ENCODE measurements around the gene THSD1. TPM values are rescaled to one million over a fixed set of nuclear protein-coding genes. Genes with fewer than 3 reads are reported as not detected.
"Not testable (repeated sequence)": the region's sequence is repeated elsewhere in the genome, so short reads cannot be mapped to it uniquely, and the experiment has no call there.

Gene THSD1
- polyA plus RNA-seq, 3 donors, result 7.5 to 8.0 (median 7.8) TPM

DNA sequence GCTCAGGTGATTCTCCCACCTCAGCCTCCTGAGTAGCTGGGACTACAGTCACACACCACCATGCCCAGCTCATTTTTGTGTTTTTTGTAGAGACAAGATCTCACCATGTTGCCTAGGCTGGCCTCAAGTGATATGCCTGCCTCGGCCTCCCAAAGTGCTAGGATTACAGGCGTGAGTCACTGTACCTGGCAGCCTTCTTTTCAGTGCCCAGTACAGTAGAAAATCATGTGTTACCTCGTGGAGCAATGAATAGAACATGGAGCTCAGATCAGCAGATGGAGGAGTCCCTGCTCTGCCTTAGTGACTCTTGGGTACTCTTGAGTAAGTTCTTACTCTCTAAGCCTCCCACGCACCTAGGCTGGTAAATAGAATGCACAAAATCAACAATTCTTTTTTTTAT lies 44.7 kb downstream of the THSD1 start:
- no peak for DNase-seq (ENCODE audit: low read depth in 3 of 3, low spot score in 2 of 3)

DNA sequence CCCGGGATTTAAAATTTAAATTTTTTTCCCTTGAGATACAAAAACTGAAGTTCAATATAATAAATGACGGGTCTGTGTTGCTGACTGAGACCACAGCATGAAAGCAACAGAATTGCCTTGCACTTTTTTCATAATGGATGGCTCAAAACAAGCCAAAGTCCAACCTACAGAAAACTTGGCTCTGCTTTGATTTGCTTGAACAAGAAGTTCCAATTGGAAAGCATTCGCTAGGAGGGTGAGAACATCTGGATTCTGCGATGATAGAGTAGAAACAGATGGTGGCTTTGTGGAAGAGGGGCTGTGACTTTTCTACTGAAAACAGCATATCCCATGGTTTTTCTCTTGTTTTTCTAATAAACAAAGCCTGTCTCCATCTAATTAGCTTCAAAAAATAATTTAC lies 46.4 kb downstream of the THSD1 start:
- peak in 2 of 3 donors; percentile 51 to 61 for DNase-seq (ENCODE audit: low read depth in 3 of 3, low spot score in 2 of 3)

DNA sequence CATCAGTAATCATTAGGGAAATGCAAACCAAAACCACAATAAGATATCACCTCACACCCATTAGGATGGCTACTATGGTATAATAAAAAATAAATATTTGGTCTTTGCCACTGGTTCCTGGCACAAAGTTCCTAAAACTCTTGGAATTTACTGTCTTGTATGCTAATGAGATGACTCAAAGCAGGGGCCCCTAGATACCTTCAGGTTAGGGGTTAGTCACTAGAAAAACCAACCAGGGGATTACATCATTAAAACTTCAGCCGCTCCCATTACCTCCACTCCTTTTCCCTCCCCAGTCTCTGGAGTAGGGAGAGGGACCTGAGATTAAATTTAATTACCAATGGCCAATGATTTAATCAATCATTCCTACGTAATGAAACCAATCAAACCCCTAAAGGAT lies 49.6 kb downstream of the THSD1 start:
- no peak for DNase-seq (ENCODE audit: low read depth in 3 of 3, low spot score in 2 of 3)

DNA sequence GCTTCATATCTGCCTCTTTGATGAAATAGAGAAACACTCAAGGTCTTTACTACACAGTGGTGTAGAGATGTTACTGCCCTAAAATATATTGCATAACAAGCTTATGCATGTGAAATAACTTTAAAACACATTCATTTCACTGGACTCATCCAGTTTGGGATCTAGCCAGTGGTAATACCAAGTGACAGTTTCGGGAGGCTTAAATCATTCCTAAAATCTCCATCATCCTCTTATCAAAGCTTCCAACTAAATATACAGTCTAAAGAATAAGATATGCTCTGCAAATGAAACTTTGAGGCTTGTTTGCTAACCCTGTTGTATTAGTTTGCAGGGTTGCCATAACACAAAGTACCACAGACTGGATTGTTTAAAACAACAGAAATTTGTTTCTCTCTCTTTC lies 52.8 kb downstream of the THSD1 start:
- DNase-seq (ENCODE audit: low read depth in 3 of 3, low spot score in 2 of 3), result no peak

DNA sequence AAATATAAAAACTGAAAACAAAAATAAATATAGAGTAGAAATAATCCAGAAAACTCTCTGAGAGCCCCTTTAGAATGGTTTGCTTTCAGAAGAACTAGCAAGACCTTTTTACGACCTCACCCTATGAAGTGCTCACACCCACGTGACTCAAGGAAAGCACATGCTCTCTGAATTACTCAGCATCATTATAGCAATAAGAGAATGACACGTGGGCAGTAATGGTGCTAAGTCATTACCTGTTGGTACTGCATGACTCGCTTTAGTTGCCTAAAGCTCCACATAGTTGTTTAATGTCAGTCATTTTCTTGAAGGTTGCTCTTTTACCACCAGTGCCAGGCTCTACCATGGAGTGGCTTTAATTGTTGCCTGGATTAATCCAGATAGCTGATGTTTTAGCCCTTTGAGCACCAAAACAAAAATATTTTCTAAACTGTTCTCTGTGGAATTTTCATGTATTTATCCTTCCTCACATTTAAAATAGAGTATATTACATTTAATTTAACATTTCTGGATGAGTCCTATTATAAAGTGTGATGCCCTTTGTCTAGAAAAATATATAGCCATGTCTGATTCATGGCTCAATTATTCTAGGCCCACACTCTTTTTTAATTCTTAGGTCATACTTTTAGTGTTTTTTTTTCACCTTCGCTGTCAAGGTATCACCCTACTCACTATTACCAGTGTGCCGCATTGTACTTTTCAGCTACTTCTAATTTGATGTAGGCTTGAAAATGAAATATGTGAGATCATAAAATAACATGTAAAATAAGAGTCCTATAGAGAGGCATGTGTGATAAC lies 56.8 kb downstream of the THSD1 start:
- no peak for DNase-seq (ENCODE audit: low read depth in 3 of 3, low spot score in 2 of 3)

DNA sequence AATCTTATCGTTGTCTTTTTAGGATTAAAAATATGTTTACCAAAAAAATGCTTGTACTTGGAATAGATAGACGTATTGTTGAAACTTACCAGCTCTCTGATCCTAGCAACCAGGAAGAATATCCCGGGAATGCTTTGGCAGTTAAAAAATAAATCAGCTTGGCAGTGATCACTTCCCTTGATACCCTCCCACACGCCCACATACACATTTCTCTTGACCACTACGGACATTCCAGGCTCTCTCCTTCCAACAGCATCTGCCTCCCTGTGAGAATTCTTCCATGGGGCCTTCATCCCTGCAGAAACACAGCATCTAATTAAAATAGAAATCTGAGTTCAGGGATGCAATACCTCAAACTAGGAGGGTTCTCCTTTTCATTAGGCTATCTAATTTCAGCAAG lies 57.9 kb downstream of the THSD1 start:
- DNase-seq (ENCODE audit: low read depth in 3 of 3, low spot score in 2 of 3), result no peak

DNA sequence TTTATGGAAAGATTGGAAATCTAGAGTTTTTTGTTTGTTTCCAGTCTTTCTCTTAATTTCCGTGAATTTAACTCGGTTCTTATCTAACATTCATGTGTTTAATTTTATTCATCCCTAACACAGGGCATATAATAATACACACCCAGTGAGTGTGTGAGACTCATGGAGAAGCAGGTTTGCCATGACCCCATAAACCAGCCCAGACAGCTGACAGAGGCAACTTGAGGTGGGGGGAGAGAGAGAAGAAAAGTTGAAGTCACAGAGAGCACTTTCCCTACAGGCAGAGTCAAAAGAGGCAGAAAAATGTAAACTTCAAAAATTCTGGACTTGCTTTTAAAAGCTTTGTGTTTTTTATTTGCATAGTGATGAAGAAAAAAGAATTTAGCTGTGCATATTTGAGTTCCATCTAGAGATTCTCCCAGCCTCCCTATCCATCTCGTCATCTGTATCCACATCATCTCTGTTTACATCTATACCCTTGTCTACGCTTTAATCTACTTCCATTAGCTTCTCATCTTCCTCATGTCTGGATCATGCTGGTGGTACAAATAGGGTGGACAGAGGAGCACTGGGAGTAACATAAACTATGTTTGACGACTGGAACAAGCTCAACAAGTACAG lies 60.2 kb downstream of the THSD1 start:
- DNase-seq (ENCODE audit: low read depth in 3 of 3, low spot score in 2 of 3), result no peak

DNA sequence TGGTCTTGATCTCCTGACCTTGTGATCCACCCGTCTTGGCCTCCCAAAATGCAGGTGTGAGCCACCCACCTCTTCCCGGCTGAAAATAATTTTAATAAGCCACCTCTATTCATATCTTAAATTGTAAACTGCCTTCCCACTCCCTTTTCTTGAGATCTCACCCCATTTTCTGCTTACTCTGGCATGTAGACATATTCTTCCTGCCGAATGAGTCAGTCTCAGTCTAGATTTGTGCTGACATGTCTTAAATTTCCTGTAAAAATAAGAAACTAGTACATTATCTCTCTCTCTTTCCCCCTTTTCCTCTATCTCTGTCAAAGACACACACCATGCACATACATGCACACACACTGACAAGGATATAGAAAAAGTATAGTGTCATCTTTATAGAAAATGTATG lies 60.9 kb downstream of the THSD1 start:
- DNase-seq (ENCODE audit: low read depth in 3 of 3, low spot score in 2 of 3), result no peak

DNA sequence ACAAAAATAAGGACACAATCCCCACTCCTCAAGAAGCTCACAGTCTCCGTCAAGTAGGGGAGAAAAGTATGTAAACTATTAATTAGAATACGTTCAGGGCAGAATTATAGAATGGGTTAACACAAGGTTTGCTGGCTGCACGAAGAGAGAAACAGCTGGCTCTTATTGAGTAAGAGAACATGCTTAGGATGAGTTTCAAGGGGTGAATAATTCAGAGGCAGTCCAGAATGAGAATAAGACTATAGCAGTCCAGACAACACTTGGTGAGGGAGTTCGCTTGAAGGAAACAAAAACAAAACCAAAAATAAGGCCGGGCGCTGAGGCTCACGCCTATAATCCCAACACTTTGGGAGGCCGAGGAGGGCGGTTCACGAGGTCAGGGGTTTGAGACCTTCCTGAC lies 61.9 kb downstream of the THSD1 start:
- DNase-seq (ENCODE audit: low read depth in 3 of 3, low spot score in 2 of 3), result no peak

DNA sequence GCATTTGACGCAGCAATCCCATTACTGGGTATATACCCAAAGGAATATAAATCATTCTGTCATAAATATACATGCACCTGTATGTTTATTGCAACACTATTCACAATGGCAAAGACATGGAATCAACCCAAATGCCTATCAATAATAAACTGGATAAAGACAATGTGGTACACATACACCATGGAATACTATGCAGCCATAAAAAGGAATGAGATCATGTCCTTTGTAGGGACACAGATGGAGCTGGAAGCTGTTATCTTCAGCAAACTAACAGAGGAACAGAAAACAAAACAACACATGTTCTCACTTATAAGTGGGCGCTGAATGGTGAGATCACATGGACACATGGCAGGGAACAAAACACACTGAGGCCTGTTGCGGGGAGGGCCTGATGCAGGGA lies 63.8 kb downstream of the THSD1 start:
- not testable (repeated sequence) for DNase-seq (ENCODE audit: low read depth in 3 of 3, low spot score in 2 of 3)

DNA sequence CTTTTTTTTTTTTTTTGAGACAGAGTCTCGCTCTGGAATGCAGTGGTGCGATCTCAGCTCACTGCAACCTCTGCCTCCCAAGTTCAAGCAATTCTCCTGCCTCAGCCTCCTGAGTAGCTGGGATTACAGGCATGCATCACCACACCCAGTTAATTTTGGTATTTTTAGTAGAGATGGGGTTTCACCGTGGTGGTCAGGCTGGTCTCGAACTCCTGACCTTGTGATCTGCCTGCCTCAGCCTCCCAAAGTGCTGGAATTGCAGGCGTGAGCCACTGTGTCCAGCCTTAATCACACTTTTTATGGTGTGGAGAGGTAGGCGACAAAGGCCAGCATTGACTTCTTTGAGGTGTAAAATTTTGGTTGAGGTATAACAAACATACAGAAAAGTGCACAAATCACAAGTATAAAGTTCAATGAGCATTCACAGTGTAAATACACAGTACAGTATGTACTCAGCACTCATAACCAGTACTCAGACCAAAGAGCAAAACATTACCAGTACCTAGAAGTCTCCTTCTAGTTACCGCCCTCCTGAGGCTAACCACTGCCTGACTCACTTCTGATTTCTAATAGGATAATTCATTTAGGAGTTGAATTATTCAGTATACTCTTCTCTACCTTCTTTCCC lies 68.0 kb downstream of the THSD1 start:
- not testable (repeated sequence) for DNase-seq (ENCODE audit: low read depth in 3 of 3, low spot score in 2 of 3)

DNA sequence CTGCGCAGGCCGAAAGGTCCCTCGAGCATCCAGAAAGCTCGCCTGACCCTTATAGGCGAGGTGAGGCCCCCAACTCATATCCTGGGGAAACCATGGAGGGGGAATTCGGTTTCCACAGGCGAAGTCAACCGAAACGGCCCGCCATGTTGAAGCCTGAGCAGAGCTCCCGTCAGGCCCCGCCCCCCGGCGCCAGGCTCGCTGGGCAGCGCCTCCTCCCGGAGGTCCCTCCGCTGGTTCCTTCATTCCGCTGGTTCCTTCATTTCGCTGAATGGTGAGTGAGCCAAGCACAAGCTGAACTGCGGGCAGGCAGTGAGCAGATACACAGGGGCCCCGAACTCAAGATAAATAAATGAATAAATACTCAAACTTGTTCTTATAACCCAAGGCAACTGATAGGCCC lies 71.9 kb downstream of the THSD1 start:
- not testable (repeated sequence) for DNase-seq (ENCODE audit: low read depth in 3 of 3, low spot score in 2 of 3)

DNA sequence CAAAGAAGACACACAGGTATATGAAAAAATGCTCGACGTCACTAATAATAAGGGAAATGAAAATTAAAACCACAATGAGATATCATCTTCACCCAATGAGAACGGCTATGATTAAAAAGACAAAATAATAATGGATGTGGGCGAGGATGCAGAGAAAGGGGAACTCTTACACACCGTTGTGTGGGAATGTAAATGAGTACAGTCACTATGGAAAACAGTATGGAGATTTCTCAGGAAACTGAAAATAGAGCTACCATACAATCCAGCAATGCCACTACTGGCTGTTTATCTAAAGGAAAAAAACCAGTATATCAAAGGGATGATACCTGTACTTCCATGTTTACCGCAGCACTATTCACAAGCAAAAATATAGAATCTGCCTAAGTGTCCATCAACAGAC lies 74.1 kb downstream of the THSD1 start:
- not testable (repeated sequence) for DNase-seq (ENCODE audit: low read depth in 3 of 3, low spot score in 2 of 3)

Other genes with a start within 250 kb of the THSD1 start
- gene NEK3, start 246.6 kb downstream of the THSD1 start, polyA plus RNA-seq (ENCODE audit: insufficient read length in 3 of 3), result 10 to 100 TPM; 27.3 to 33.4 (median 28.5) TPM
- gene VPS36, start 44.5 kb upstream of the THSD1 start, polyA plus RNA-seq (ENCODE audit: insufficient read length in 3 of 3), result 10 to 100 TPM; 46.5 to 51.5 (median 49.4) TPM
- 10 to 100 TPM; 49.9 to 63.9 (median 59.9) TPM for gene CKAP2, start 49.3 kb upstream of the THSD1 start, polyA plus RNA-seq (ENCODE audit: insufficient read length in 3 of 3)
- 10 to 100 TPM; 22.8 to 27.4 (median 23.8) TPM for gene HNRNPA1L2, start 236.3 kb upstream of the THSD1 start, polyA plus RNA-seq (ENCODE audit: insufficient read length in 3 of 3)
- 10 to 100 TPM; 52.2 to 55.4 (median 53.9) TPM for gene SUGT1, start 246.7 kb upstream of the THSD1 start, polyA plus RNA-seq (ENCODE audit: insufficient read length in 3 of 3)

Data from right renal cortex interstitium (tissue), 3 donors.